Activated naive CD4-positive, alpha-beta T cell treated with anti-CD3 and anti-CD28 coated beads, Interleukin-2, amount 50 U/mL, for 72 hours (primary cell): ENCODE data around the gene ATE1. TPM values are rescaled to one million over a fixed set of nuclear protein-coding genes. Genes with fewer than 3 reads are reported as not detected.

Experiments used
- ATAC-seq, 2 donors: fragments of 150-1000 bp; cut with Tn5 transposase; 2 replicates each; pipeline ENCODE4 v1.10.0; 2021; ENCODE audit warnings: mild to moderate bottlenecking in 2 of 2, moderate library complexity in 2 of 2
- DNase-seq, 2 donors: peaks; one replicate each; pipeline ENCODE4 v3.0.0; 2021 to 2022; ENCODE audit warnings: low spot score in 2 of 2
- H3K27ac Mint-ChIP-seq, 2 donors: one replicate each; pipeline ENCODE4 v1.8.0; 2022; ENCODE audit warnings: mild to moderate bottlenecking in 2 of 2, mixed read lengths in 2 of 2
- H3K36me3 Mint-ChIP-seq, 2 donors: one replicate each; pipeline ENCODE4 v1.8.0; 2022; ENCODE audit warnings: mixed read lengths in 2 of 2
- H3K9me3 Mint-ChIP-seq, 2 donors: one replicate each; pipeline ENCODE4 v1.8.0; 2022; ENCODE audit warnings: mixed read lengths in 2 of 2
- total RNA-seq, 2 donors: library from RNA; stranded (reverse); gene quantifications; one replicate each; pipeline ENCODE4 v1.2.3, GENCODE V29; 2022

The ATE1 gene
- total RNA-seq, 2 donors from 2014 or later = 9.0 to 18.6 TPM

DNA sequence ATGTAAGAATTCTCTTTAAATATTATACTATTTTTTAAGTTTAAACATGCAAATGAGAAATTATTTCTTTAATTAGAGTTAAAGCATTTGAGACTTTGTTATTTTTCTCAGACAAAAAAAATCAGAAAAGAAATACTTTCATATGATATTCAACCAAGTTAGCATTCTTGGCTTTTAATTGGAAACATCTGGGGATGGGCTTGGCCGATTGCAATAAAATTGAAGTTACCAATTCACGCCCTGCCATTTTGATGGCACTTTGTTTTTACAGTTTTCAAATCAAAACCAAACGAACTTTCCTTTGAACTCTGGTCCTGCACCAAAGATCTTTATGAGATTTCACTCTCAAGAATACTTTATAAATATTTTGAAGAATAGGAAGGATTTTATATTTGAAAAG, 127.7 kb downstream of the ATE1 start:
- Mint-ChIP-seq H3K27ac (no peak overlapping the region), H3K36me3 (no peaks in the 10 kb centered on the region), H3K9me3 (no peaks in the 10 kb centered on the region)
- DNase-seq = no peak
- ATAC-seq = no peak

DNA sequence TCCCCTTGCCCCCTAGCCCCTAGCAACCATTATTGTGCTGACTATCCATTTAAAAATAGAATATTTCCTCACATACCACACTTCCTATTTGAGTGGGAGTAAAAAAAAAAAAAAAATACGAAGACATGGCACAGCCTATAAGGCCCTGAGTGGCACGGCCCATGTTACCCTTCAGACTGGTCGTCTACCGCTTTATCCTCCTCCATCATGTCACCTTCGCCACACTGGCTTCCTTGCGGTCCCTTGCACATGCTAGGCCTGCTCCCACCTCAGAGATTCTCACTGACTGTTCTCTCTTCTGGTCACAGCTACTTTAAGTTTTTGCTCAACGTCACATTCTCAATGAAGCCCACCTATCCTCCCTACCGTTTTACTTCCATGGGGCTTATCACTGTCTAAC, 130.3 kb downstream of the ATE1 start:
- Mint-ChIP-seq H3K9me3 (no peaks in the 10 kb centered on the region), H3K27ac (no peak overlapping the region), H3K36me3 (no peaks in the 10 kb centered on the region)
- no peak for ATAC-seq
- DNase-seq = no peak

DNA sequence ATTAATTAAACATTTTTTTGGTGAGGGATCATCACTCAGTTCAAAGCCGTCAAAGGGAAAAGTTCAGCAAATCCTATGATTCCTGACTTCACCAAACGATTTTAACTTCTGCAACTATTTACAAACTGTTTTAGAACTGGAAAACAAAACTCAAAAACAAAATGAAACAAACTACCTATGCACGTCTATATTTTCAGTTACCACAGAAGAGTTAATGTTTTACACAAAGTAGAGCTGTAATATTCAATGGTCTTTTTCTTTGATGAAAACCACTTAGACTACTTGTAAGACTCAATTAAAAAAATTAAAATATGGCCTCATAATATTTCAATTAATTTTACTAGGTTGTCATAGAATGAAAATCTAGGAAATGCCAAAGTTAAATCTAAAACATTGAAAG, 131.5 kb downstream of the ATE1 start:
- H3K9me3 Mint-ChIP-seq = no peaks in the 10 kb centered on the region
- H3K36me3 Mint-ChIP-seq = no peaks in the 10 kb centered on the region
- no peak for DNase-seq
- ATAC-seq = no peak
- no peak overlapping the region for H3K27ac Mint-ChIP-seq

GRCh38 chr10:121792198-121792597, 135.6 kb downstream of the ATE1 start:
- DNase-seq (no peak), ATAC-seq (no peak)
- H3K9me3 Mint-ChIP-seq = no peaks in the 10 kb centered on the region
- peak overlapping the region in 1 of 2 donors; percentile 3 for H3K27ac Mint-ChIP-seq
- peaks cover 0 to 11% of the 10 kb centered on the region in 2 donors for H3K36me3 Mint-ChIP-seq

DNA sequence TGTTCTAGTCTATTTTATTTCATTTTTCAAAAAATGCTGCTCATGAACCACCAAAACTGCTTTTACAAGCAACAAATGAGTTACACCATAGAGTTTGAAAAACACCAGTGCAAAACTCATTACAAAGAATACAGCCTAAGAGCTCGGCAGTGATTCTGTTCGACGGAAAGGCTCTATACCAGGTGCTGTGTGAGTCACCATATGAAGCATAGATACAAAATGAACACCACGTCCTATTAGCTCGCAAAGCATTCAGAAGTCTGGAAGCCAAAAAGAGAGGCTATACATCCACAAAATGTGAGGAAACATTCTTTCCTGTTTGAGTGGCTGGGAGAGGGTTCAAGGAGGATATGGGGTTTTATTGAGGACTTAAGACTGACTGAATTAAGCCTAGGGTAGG, 136.1 kb downstream of the ATE1 start:
- H3K36me3 Mint-ChIP-seq = peaks cover 0 to 11% of the 10 kb centered on the region in 2 donors
- ATAC-seq = no peak
- no peaks in the 10 kb centered on the region for H3K9me3 Mint-ChIP-seq
- no peak for DNase-seq
- H3K27ac Mint-ChIP-seq = no peak overlapping the region

GRCh38 chr10:121788717-121789116, 139.1 kb downstream of the ATE1 start:
- ATAC-seq (no peak), DNase-seq (no peak)
- Mint-ChIP-seq H3K27ac (no peak overlapping the region), H3K9me3 (no peaks in the 10 kb centered on the region), H3K36me3 (peaks cover 0 to 15% of the 10 kb centered on the region in 2 donors)

DNA sequence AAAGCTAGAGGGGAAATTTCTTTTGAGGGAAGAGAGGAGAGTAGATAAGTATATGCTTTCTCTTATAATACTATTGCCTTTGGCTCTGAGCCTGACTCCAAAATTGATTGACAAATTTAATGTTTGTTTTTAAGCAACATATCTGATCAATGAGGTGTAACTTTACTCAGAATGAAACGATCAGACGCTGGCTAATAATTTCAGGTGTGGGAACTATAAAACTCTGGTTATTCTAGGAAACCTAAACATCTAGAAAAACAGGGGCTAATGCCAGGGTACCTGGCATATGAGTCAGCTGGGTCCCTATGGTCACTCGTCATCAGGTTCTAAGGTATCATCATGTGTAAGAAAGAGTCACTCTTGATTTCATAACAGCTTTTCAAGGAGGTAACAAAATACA, 139.7 kb downstream of the ATE1 start:
- Mint-ChIP-seq H3K9me3 (no peaks in the 10 kb centered on the region), H3K27ac (no peak overlapping the region), H3K36me3 (peaks cover 0 to 15% of the 10 kb centered on the region in 2 donors)
- DNase-seq (no peak), ATAC-seq (no peak)

- no peak for ATAC-seq
- no peak for DNase-seq
- Mint-ChIP-seq H3K27ac (no peak overlapping the region), H3K36me3 (peaks cover 0 to 15% of the 10 kb centered on the region in 2 donors), H3K9me3 (no peaks in the 10 kb centered on the region)
These were observed 140.7 kb downstream of the ATE1 start for GRCh38 chr10:121787169-121787568.

DNA sequence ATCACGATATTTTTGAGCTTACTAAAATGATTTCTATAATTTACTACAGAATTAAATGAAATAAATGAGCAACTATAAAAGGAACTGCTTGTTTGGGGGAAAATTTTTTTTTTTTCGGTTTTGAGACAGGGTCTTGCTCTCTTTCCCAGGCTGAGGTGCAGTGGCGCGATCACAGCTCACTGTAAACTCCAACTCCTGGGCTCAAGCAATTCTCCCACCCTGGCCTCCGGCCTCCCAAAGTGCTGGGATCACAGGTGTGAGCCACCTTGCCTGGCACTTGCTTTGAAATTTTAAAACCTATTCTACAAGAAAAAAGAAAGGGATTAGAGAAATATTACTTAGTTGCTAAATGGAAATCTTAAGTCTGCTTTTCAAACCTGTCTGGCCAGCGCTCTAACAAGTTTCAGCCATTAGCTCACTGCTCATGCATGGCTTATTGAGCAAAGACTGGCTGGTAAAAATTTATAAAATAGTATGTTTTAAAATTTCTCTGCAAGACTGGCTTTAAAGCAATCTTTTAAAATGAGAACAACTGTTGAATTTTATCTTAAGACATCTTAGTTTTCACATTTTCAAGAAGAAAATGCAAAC, 144.0 kb downstream of the ATE1 start:
- Mint-ChIP-seq H3K27ac (no peak overlapping the region), H3K9me3 (no peaks in the 10 kb centered on the region), H3K36me3 (peaks cover 0 to 8% of the 10 kb centered on the region in 2 donors)
- DNase-seq = no peak
- ATAC-seq = no peak

- Mint-ChIP-seq H3K27ac (no peak overlapping the region), H3K36me3 (peaks cover 0 to 4% of the 10 kb centered on the region in 2 donors), H3K9me3 (no peaks in the 10 kb centered on the region)
- DNase-seq (no peak), ATAC-seq (no peak)
These were observed 146.7 kb downstream of the ATE1 start for GRCh38 chr10:121781101-121781500.

GRCh38 chr10:121774813-121775212, 153.0 kb downstream of the ATE1 start:
- DNase-seq (no peak), ATAC-seq (no peak)
- Mint-ChIP-seq H3K36me3 (peaks cover 0 to 6% of the 10 kb centered on the region in 2 donors), H3K27ac (no peak overlapping the region), H3K9me3 (peaks cover 3 to 4% of the 10 kb centered on the region in 2 donors)

DNA sequence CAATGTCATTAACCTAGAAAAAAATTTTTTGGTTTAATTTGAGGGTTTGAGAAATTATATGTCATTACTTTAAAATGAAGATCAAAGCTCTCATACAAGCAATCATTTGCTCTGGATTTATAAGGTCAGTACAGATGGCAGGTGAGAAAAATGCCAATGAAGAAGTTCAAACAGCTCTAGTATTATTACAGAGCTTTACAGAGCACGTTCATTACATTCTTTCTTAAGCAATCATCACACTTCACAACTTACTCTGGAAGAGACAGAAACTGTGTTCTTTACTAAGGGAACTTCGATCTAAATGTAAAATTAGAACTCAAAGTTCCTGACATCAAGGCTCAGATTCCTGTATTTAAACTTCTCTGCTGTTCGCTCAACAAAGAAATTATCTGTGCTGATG, 153.4 kb downstream of the ATE1 start:
- Mint-ChIP-seq H3K9me3 (peaks cover 4 to 6% of the 10 kb centered on the region in 2 donors), H3K36me3 (peaks cover under 1 to 6% of the 10 kb centered on the region in 2 donors), H3K27ac (no peak overlapping the region)
- ATAC-seq (no peak), DNase-seq (no peak)

DNA sequence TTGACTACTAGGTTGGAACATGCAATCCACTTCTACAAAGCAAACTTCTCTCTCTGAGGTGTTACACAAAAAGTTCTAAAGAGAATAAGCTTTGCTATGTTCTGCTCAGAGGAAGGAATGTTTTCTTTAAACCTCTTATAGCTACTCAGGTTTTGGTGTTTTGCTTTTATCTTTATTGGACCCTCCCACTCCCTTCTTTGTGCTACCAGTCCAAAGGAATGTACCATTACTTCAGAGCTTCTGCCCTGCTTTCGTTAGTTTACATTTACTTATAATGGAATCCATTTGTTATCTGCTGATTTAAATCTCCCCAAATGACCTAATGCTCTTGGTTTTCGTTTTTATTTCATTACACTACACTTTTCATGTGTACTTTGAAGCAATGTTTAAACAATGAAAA, 154.9 kb downstream of the ATE1 start:
- DNase-seq = no peak
- no peak for ATAC-seq
- Mint-ChIP-seq H3K27ac (no peak overlapping the region), H3K36me3 (peaks cover 6 to 9% of the 10 kb centered on the region in 2 donors), H3K9me3 (peaks cover 4 to 8% of the 10 kb centered on the region in 2 donors)

DNA sequence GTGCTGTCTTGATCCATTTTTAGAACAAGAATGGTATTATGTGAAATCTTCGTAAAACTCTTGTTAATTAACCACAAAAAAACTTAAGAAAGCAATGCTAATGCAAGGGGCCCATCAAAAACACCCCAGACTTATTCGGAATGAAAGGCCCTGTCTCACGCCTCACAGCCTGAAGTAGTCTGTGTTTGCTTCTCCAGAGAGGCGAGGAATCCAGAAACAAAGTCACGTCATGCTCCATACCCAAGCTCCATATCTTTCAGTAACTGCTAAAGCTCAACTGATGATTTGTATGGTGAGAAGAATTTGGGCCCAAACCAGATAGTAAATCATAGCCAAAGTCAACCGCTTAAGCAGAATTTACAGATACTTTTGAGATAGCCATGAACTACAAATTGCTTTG, 155.4 kb downstream of the ATE1 start:
- H3K9me3 Mint-ChIP-seq = peaks cover 4 to 8% of the 10 kb centered on the region in 2 donors
- H3K27ac Mint-ChIP-seq = no peak overlapping the region
- no peak for ATAC-seq
- no peak for DNase-seq
- peaks cover 6 to 9% of the 10 kb centered on the region in 2 donors for H3K36me3 Mint-ChIP-seq

- peaks cover 4 to 8% of the 10 kb centered on the region in 2 donors for H3K9me3 Mint-ChIP-seq
- DNase-seq (no peak), ATAC-seq (no peak)
These were observed 155.9 kb downstream of the ATE1 start for GRCh38 chr10:121771966-121772365.

DNA sequence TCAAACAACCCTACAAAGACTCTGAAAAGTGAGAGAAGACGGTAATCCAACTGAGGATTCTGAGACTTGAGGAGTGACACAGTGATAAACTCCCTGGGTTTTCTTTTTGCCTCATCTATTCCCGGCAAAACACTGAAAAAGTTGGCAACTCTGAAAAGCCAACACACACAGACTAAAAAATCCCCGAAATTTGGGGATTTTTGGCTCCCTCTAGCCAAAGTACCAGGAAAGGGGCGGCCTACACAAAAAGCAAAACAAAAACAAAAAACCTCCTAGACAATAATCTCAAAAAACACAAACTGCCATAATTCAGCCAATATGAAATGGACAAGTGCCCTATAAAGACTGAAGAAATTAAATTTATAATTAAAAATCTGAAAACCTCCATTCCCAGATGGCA, 161.4 kb downstream of the ATE1 start:
- ATAC-seq (no peak), DNase-seq (no peak)
- Mint-ChIP-seq H3K36me3 (peaks cover 45 to 52% of the 10 kb centered on the region in 2 donors), H3K27ac (no peak overlapping the region), H3K9me3 (peaks cover 9 to 21% of the 10 kb centered on the region in 2 donors)

More at GRCh38 chr10:121771966-121772365, 155.9 kb downstream of the ATE1 start:
- H3K36me3 Mint-ChIP-seq = peaks cover 10 to 12% of the 10 kb centered on the region in 2 donors
- no peak overlapping the region for H3K27ac Mint-ChIP-seq

DNA sequence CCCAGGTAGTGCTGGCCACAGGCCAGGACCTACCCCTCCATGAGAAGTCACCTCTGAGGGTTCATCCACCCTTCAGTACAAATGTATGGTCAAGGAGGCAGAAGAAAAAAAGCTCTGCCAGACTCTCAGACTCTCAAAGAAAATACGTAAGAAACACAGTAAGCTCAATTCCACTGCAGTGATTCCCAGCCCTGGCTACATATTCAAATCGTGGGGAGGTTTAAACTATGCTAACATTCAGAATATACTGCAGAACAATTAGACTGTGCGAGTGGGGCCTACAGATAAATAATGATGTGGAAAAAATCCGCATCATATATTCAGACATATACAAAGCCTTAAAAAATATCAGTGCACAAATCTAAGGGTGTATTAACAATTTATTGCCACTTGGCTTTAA, 162.6 kb downstream of the ATE1 start:
- ATAC-seq (no peak), DNase-seq (no peak)
- Mint-ChIP-seq H3K9me3 (peaks cover 17 to 25% of the 10 kb centered on the region in 2 donors), H3K27ac (no peak overlapping the region), H3K36me3 (peaks cover 57 to 64% of the 10 kb centered on the region in 2 donors)

- Mint-ChIP-seq H3K27ac (no peak overlapping the region), H3K9me3 (peaks cover 21 to 25% of the 10 kb centered on the region in 2 donors), H3K36me3 (peaks cover 61 to 68% of the 10 kb centered on the region in 2 donors)
- no peak for ATAC-seq
- DNase-seq = no peak
These were observed 163.4 kb downstream of the ATE1 start for GRCh38 chr10:121764233-121764942.
